GM21360 (cell line): ENCODE data around the gene TEAD1.
"Not testable (repeated sequence)": the region's sequence is repeated elsewhere in the genome, so short reads cannot be mapped to it uniquely, and the experiment has no call there.

Source experiments
- ATAC-seq: cut with Tn5 transposase; IDR thresholded peaks from one replicate; pipeline ENCODE4 v1.9.1; 2021; ENCODE audit warnings: mild to moderate bottlenecking, moderate library complexity; ENCODE audit not compliant: unreplicated experiment

Gene TEAD1

DNA sequence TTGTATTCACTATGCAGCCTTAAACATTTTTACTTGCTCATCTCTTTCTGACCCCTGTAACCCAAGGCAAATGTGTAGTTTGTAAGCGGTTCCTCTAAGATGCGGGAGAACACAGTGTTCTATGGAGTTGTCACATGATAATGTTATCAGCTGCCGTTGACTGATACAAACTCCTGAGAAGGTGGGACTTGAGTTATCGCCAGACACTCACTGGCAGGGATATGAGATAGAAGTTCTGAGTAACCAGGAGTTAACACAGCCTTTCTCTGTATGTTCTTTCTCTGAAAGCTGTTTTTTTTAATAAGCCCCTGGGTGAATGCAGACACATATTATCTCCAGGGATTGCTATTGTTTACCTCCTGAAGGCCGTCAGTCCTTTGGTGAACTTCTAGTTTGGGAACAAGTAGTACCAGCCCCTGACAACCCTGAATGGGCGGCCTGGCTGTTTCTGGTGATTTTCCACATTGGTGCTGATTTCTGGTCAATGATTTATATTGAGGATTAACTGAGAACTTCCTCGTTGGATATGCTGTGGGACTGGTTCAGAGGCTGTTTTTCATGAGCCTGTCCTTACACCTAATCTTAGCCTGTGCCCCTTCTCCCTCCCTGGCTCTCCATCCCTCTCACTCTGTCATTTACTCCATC, 179.6 kb downstream of the TEAD1 start:
- ATAC-seq = no peak

- no peak for ATAC-seq
Observed at GRCh38 chr11:12854297-12854661, 180.1 kb downstream of the TEAD1 start.

GRCh38 chr11:12854829-12855228, 180.6 kb downstream of the TEAD1 start:
- ATAC-seq = no peak

DNA sequence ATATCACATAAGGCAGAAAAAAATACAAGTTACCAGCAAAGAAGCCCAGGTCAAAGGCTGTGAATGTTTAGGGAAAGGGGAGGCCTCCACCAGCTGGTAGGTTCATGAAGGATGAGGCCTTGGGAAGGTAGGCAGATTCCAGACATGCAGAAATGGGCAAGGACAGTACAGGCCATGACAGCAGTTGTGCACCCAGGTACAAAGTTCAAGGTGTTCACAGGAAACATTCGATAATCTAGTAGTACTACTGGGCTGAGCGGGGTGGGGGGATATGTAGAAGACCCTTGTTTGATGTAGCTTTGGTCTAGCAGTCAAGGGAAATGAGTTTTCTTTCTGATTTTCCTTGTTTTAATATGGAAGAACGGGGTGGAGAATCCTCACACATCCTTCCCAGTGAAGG, 182.1 kb downstream of the TEAD1 start:
- ATAC-seq = no peak

DNA sequence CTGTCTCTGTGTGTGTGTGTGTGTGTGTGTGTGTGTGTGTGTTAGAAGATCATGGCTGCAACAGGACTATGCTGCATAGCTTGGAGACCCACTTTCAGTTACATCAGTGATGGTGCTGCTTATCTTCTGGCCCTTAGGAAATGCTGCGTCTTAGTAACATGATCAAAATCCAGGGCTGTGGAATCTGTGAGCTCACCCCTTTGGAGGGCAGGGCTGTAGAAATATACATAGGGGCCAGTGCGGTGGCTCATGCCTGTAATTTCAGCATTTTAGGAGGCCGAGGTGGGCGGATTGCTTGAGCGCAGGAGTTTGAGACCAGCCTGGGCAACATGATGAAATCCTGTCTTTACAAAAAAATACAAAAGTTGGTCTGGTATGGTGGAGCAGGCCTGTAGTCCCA, 183.4 kb downstream of the TEAD1 start:
- ATAC-seq = no peak

GRCh38 chr11:12859872-12860657, 185.8 kb downstream of the TEAD1 start:
- ATAC-seq = no peak

- no peak for ATAC-seq
Observed at GRCh38 chr11:12860827-12861226, 186.6 kb downstream of the TEAD1 start.

GRCh38 chr11:12862696-12863469, 188.7 kb downstream of the TEAD1 start:
- no peak for ATAC-seq

DNA sequence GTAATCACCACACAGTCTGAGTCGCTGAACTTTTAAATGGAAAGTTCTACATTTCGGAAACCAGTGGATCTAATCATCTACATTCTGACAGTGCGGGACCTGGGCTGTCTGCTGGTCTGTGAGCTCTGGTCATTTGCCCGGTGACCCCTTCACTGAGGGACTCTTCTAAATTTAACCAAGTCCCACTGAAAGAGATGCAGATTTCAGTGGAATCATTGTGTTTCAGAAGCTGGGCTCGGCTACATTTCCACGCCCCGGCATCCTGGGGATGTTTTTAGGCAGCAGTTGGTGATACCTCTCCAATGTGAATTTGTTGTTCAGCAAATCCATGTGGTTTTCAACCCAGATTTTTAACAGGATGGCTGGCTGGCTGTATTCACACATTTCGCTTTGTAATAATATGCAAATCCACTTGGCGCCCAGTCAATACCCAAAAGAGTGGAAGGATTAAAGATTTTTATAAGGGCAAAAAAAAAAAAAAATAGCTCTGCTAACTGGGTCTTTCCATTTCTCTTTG, 189.4 kb downstream of the TEAD1 start:
- no peak for ATAC-seq

- no peak for ATAC-seq
Observed at GRCh38 chr11:12864316-12865156, 190.3 kb downstream of the TEAD1 start.

DNA sequence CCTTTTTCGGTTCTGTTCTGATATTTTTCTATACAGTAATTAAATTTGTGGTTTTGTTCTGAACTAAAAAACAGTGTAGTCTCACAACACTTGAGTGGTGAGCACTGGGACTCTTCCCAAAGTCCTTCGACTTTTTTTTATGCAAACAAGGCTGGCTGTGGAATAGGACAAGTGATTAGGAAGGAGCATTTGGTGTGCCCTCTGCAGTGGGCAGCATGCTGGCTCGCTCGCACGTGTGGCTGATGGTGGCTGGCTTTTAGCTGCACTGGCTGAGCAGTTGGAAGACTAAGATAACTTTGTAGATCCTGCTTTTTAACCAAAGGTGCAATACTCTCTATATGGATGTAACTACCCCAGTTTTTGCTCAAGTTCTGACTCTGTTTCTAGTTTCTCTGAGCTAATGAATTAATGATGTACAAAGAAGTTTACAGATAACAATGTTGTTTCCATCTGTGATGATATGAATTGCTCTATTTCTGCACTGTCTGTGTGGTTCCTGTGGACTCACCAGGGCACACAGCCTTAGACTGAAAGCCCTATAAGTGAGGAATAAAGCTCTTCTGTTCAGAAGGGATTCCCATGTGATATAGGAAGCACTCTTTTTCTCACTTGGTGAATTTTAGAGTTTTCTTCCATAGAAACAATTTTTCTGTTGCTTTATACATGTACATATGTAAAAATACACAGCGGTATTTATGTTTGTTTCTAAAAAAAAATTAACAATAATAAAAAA, 191.8 kb downstream of the TEAD1 start:
- ATAC-seq = no peak

- no peak for ATAC-seq
Observed at GRCh38 chr11:12867531-12867930, 193.3 kb downstream of the TEAD1 start.

DNA sequence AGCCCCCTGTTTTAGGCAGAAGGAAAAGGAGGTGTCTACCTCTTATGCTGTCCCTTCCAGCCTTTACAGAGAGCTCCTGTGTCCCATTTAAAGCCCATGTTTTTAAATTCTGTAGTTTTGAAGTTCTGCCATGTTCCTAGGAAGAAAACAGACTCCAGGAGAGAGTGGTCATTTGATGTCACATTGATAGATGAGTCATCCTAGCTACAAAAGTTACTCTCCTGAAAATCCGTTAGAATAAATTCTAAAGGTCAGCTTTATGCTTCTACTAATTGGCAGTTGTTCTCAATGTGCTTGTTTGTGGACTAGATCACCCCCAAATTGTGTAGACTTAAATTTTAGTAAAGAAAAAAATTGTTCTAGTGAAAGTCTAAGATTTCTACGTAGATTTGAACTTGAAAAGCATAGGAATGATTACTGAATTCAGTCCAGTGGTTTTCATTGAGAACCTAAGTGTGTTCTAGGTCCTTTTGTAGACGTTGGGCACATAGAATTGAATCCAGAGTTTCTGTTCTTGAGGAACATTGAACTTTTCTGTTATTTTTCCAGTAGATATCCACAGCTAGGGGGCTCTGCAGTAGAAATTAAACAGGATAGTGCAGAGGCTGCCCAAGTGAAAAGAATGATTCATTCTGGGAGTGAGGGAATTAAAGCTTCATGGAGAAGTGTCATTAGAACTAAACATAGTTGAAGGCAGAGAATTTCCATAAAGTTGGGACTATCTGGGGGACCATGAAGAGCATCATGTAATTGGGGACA, 194.3 kb downstream of the TEAD1 start:
- ATAC-seq = no peak

DNA sequence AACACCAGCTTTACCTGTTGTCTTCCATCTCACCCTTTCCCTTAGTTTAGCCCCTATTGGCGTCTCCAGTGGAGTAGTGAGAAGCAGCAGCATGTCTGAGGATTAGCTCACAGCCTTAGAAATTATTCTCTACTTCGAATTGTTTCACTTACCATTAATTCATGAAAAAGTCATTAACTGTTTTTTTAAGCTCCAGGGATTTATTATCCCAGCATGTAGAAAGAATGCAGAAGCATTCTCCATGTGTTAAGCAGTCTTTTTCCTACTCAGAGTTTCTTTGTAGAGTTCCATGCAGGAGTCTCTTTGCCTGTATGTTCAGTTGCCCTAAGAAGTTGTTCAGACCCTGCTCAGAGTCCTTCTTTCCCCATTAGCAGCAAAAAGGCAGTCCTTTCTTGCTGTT, 197.0 kb downstream of the TEAD1 start:
- no peak for ATAC-seq

DNA sequence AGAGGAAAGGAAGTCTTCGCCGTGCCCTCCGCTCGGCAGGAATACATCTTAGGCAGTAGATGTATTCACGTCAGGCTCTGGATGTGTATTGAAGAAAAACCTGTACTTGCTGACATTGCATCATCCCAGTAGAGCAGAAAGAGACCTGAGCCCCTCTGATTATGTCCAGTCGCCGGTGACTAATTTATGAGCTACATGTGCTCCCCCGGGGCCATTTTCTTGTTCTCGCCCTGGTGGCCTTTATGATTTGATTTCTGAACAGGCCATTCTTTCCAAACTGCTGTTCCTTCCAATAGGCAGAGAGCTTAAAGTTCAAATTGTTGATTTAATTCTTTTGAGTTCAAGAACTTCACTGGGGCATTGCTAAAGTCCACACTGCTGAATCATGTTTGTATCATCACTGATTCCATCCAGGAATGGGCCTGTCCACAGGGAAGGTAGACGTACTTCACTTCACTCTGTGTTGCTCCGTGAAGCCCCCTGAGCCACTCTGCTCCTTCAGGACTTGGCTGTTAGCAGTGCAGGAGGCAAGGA, 197.6 kb downstream of the TEAD1 start:
- no peak for ATAC-seq

- ATAC-seq = no peak
Observed at GRCh38 chr11:12876340-12876739, 202.1 kb downstream of the TEAD1 start.

GRCh38 chr11:12876988-12877387, 202.8 kb downstream of the TEAD1 start:
- no peak for ATAC-seq

DNA sequence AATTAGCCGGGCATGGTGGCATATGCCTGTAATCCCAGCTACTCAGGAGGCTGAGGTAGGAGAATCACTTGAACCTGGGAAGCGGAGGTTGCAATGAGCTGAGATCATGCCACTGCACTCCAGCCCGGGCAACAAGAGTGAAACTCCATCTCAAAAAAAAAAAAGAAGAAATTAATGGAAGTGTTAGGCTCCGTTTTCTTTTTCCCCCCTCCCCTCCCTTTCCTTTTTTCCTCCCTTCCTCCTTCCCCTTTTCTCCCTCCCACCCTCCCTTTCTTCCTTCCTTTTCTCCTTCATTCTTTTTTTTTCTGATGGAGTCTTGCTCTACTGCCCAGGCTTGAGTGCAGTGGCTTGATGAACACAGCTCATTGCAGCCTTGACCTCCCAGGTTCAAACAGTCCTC, 203.3 kb downstream of the TEAD1 start:
- not testable (repeated sequence) for ATAC-seq

DNA sequence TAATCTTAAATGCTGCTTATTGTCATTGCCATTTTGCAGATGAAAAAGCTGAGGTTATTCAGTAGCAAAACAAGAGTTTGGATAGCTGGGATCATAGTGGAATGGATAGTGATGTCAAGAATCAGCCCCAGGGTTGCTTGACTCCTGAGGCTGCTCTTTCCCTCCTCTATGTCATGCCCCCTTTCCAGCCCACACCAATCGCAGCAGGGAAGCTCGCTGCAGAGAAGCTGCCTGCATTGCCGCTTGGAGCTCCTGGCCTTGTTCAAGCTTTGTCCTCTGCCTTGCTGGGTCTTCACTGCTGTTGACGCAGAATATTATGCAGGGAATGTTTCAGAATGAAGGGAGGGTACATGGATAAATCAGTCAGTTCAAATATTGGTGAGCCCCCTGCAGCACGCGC, 206.1 kb downstream of the TEAD1 start:
- ATAC-seq = no peak
